HCT116 (cell line): Measurements from ENCODE around the gene TAS2R3.

Experiments used
- MAX ChIP-seq: IDR thresholded peaks from 2 replicates; pipeline ENCODE4 v1.6.1; 2012
- POLR2A ChIP-seq: IDR thresholded peaks from 2 replicates; pipeline ENCODE4 v1.7.0; 2011; ENCODE audit warnings: borderline replicate concordance; ENCODE audit not compliant: insufficient read depth, insufficient read length; ENCODE audit errors: extremely low read depth
- TCF7L2 ChIP-seq: IDR thresholded peaks from 2 replicates; pipeline ENCODE4 v1.7.0; 2011; ENCODE audit warnings: borderline replicate concordance, inconsistent platforms; ENCODE audit not compliant: insufficient read depth, insufficient read length; ENCODE audit errors: extremely low read depth
- ZNF274 ChIP-seq: fragments of 200-500 bp; sonication (Bioruptor generic); IDR thresholded peaks from 2 replicates; pipeline ENCODE4 v1.6.1; 2014; ENCODE audit warnings: mild to moderate bottlenecking, low read depth, low read length, inconsistent platforms
- TF ChIP-seq, protein P1 (sequence below), 3 experiments: fragments of 200-600 bp in 1 of 3; sonication (generic) in 1 of 3; IDR thresholded peaks in 2 of 3; conservative IDR thresholded peaks in 1 of 3; 2 replicates each; pipeline ENCODE4 v1.5.1; 2012 to 2017; ENCODE audit warnings: low read depth in 2 of 3, low read length in 2 of 3, antibody characterized with exemption in 1 of 3, borderline replicate concordance in 1 of 3, control low read depth in 1 of 3, mild to moderate bottlenecking in 1 of 3, mixed read lengths in 1 of 3, mixed run types in 1 of 3, moderate library complexity in 1 of 3; ENCODE audit not compliant: insufficient read depth in 1 of 3

DNA sequence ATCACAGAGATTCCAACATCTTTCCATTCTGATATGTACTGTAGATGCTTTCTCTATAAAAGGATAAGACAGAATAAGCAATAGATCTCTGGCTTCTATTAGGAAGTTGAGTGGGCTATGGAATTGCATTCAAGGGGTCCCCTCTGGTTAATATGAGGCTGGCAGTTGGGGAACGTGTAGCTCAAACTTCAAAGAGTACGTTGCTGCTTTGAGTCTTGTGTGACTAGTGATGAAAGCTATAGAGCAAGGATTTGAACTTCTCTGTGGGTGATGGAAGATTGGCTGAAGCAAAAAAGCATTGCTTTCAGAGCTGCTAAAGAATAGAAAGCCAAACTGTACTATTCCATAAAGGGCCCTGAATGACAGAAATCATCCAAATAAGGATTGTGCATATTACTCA, 49.3 kb upstream of the TAS2R3 start:
- TF ChIP-seq TCF7L2 (no peak), POLR2A (no peak), MAX (no peak), ZNF274 (no peak)
- TF ChIP-seq, protein P1, sequence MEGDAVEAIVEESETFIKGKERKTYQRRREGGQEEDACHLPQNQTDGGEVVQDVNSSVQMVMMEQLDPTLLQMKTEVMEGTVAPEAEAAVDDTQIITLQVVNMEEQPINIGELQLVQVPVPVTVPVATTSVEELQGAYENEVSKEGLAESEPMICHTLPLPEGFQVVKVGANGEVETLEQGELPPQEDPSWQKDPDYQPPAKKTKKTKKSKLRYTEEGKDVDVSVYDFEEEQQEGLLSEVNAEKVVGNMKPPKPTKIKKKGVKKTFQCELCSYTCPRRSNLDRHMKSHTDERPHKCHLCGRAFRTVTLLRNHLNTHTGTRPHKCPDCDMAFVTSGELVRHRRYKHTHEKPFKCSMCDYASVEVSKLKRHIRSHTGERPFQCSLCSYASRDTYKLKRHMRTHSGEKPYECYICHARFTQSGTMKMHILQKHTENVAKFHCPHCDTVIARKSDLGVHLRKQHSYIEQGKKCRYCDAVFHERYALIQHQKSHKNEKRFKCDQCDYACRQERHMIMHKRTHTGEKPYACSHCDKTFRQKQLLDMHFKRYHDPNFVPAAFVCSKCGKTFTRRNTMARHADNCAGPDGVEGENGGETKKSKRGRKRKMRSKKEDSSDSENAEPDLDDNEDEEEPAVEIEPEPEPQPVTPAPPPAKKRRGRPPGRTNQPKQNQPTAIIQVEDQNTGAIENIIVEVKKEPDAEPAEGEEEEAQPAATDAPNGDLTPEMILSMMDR (IDR thresholded peaks at IDR 0.05 in 2 of 3, conservative IDR thresholded peaks at IDR 0.05 in 1 of 3; ENCODE audit: borderline replicate concordance in 1 of 3, insufficient read depth in 1 of 3, low read depth in 2 of 3, low read length in 2 of 3): no peak
